Measurements from ENCODE around the gene PCTP. TPM values are rescaled to one million over a fixed set of nuclear protein-coding genes. Genes with fewer than 3 reads are reported as not detected.

The PCTP gene
- total RNA-seq, 4 donors from 2014 or later: 6.9 to 13.6 (median 9.7) TPM

DNA sequence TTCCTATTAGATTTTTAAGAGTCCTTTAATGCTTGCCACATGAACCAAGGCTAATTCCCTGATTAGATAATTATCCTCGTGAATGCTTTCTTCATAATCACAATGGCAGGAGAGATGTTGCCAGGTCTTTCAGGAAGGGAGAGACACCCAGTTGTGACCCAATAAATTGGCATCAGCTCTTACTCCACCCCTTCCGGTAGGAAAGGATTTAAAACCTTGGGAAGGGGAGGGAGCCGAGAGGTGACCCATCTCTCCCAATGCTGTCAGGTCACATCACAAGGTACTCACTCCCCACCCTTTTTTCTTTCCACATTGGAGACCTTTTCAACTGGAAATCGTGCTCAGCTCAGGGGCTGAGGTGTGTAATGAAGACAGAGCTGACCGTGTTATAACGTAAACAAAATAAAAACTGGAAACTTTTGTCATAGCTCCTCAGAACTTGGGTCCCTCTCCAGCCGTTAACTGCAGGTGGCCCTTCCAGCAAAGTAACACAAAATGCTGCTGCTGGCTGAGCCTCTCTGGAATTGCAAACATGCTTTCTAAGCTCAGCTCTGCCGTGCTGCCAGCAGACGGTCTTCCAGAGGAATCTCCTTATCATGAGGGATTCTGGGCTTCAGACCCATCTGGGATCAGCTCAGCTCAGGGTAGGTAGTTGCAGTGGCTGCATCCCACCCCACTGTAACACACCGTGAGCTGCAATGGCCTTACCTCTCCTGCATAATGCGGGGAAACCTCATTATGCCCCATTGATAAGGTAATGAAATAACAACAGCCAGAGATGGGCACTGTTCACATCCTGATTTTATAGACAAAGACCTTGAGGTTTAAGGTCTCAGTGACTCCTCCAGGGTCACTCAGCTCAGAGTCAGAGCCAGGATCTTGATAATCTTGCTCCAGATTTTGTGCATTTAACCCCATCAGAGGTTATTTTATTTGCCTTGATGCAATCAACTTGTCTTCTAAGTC is 43.8 kb upstream of the PCTP start:
- Histone ChIP-seq H3K4me3 (no peak overlapping the region), H3K9me3 (no peaks in the 10 kb centered on the region), H3K27me3 (no peaks in the 10 kb centered on the region), H3K36me3 (no peaks in the 10 kb centered on the region), H3K4me1 (peaks cover 0 to 30% (median 6%) of the 10 kb centered on the region in 3 donors), H3K27ac (peak overlapping the region in 2 of 4 donors; percentile 29 to 57)
- TF ChIP-seq CTCF (IDR thresholded peaks at IDR 0.05) (no peak), POLR2A (IDR thresholded peaks at IDR 0.05) (no peak)
- no peak for DNase-seq
- intact Hi-C loops (cut with DNase I): no loop called here
- 34 to 43% methylated on average over 8 to 11 of the region's 11 CpGs for WGBS, 2 donors

GRCh38 chr17:55708175-55708974 is 42.5 kb upstream of the PCTP start:
- Histone ChIP-seq H3K27ac (no peak overlapping the region), H3K4me3 (no peak overlapping the region), H3K27me3 (no peaks in the 10 kb centered on the region), H3K9me3 (no peaks in the 10 kb centered on the region), H3K36me3 (no peaks in the 10 kb centered on the region), H3K4me1 (peaks cover 0 to 30% (median 6%) of the 10 kb centered on the region in 3 donors)
- TF ChIP-seq POLR2A (IDR thresholded peaks at IDR 0.05): no peak
- 52 to 59% methylated on average over 8 of the region's 8 CpGs for WGBS, 2 donors
- intact Hi-C loops (cut with DNase I): no loop called here
- DNase-seq: no peak

DNA sequence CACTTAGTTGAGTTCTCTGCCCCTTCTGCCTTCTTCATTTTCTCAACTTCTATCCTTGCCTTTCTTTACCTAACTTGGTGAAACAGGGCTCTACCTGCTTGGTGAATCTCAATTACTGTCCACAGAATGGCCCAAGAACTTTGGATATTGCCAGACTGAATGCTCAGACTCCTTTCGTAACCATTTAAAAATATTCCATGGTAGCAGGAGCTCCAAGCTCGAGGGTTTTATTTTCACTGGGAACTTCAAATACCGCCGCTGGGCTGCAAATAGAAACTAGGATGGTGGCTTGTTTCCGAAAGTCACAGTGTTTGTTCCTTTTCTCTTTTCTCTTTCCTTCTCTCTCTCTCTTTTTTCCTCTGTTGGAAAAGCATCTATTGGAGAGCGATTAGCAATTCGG is 41.4 kb upstream of the PCTP start:
- 81 to 89% methylated on average over 7 of the region's 7 CpGs for WGBS, 2 donors
- no peak for DNase-seq
- Histone ChIP-seq H3K4me3 (no peak overlapping the region), H3K9me3 (no peaks in the 10 kb centered on the region), H3K4me1 (peaks cover 0 to 30% (median 6%) of the 10 kb centered on the region in 3 donors), H3K27ac (no peak overlapping the region), H3K27me3 (no peaks in the 10 kb centered on the region), H3K36me3 (no peaks in the 10 kb centered on the region)
- TF ChIP-seq POLR2A (IDR thresholded peaks at IDR 0.05): no peak
- TF ChIP-seq CTCF (IDR thresholded peaks at IDR 0.05): no peak
- intact Hi-C loops (cut with DNase I): no loop called here

GRCh38 chr17:55709984-55710383 is 40.9 kb upstream of the PCTP start:
- intact Hi-C loops (cut with DNase I): no loop called here

More at GRCh38 chr17:55709984-55710383, 40.9 kb upstream of the PCTP start:
- no peaks in the 10 kb centered on the region for H3K36me3 ChIP-seq
- no peaks in the 10 kb centered on the region for H3K27me3 ChIP-seq
- peak overlapping the region in 1 of 4 donors; percentile 18 for H3K27ac ChIP-seq
- TF ChIP-seq CTCF (IDR thresholded peaks at IDR 0.05): no peak
- TF ChIP-seq POLR2A (IDR thresholded peaks at IDR 0.05): no peak
- no peak overlapping the region for H3K4me3 ChIP-seq
- no peak for DNase-seq
- H3K4me1 ChIP-seq: peaks cover 0 to 30% (median 6%) of the 10 kb centered on the region in 3 donors
- WGBS, 2 donors: 66 to 88% methylated on average over 4 of the region's 4 CpGs
- H3K9me3 ChIP-seq: no peaks in the 10 kb centered on the region
